ENCODE data around the gene CTSW.

DNA sequence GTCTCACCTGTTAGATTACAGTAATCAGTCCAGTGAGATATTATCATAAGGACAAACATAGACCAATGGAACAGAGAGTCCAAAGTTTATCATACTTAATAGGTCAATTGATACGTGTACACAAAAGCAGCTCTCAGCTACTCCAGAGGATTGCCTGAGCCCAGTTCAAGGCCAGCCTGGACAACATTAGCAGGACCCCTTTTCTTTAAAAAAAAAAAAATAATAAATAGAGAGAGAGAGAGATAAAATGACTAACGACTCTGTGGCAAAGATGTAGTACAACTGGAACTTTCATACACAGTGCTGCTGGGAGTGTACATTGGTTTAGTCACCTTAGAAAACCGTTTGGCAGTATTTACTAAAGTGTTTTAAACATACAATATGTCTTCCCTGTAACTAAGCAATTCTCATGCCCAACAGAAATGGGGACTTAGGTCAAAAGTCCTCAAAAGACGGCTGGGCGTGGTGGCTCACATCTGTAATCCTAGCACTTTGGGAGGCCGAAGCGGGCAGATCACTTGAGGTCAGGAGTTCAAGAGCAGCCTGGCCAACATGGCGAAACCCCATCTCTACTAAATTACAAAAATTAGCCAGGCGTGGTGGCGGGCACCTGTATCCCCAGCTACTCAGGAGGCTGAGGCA, 35.3 kb upstream of the CTSW start:
- TF ChIP-seq, protein P1, sequence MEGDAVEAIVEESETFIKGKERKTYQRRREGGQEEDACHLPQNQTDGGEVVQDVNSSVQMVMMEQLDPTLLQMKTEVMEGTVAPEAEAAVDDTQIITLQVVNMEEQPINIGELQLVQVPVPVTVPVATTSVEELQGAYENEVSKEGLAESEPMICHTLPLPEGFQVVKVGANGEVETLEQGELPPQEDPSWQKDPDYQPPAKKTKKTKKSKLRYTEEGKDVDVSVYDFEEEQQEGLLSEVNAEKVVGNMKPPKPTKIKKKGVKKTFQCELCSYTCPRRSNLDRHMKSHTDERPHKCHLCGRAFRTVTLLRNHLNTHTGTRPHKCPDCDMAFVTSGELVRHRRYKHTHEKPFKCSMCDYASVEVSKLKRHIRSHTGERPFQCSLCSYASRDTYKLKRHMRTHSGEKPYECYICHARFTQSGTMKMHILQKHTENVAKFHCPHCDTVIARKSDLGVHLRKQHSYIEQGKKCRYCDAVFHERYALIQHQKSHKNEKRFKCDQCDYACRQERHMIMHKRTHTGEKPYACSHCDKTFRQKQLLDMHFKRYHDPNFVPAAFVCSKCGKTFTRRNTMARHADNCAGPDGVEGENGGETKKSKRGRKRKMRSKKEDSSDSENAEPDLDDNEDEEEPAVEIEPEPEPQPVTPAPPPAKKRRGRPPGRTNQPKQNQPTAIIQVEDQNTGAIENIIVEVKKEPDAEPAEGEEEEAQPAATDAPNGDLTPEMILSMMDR (IDR thresholded peaks at IDR 0.05): no peak
- no peak for TF ChIP-seq POLR2A (IDR thresholded peaks at IDR 0.05)
